ENCODE data around the gene TBC1D4.

DNA sequence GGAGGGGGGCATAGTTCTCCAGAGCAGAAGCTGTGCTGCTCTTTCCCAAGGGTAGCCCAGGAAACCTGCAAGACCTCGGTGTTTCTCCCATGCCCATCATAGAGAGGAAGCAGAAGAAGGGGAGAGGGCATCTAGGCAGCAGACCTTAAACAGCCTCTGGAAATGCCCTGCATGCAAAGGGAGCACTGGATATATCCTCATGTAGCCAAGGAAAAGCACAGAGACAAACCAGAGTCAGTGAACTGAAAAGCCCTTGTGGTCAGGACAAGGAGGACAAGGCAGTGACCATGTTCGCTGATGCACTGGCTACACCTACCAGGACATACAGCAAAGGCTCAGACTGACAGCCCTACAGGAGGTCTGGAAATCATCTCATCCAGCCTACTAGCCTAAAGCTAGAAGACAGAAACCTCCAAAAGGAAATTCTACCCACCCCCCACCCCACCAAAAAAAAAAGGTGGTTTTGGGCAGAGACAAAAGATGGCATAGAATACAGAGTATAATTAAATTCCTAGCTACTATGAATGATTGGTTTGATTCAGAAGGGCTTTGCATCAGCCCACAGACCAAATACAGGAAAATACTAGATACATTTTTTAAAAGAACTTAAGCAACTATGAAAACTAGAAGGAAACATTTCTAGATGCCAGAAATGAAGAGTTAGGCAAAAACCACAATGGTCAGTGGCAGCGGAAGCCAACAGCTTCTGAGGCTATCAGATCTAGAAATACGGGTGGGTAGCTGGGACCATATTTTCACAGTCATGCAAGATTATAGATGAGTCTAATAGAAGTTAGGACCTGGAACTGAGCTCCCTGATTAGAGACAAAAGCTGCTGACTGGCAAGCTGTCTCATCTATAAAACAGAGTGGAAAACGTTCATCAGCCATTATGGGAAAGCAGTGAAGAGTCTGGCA, 4.4 kb upstream of the TBC1D4 start:
- TF ChIP-seq, protein P1, sequence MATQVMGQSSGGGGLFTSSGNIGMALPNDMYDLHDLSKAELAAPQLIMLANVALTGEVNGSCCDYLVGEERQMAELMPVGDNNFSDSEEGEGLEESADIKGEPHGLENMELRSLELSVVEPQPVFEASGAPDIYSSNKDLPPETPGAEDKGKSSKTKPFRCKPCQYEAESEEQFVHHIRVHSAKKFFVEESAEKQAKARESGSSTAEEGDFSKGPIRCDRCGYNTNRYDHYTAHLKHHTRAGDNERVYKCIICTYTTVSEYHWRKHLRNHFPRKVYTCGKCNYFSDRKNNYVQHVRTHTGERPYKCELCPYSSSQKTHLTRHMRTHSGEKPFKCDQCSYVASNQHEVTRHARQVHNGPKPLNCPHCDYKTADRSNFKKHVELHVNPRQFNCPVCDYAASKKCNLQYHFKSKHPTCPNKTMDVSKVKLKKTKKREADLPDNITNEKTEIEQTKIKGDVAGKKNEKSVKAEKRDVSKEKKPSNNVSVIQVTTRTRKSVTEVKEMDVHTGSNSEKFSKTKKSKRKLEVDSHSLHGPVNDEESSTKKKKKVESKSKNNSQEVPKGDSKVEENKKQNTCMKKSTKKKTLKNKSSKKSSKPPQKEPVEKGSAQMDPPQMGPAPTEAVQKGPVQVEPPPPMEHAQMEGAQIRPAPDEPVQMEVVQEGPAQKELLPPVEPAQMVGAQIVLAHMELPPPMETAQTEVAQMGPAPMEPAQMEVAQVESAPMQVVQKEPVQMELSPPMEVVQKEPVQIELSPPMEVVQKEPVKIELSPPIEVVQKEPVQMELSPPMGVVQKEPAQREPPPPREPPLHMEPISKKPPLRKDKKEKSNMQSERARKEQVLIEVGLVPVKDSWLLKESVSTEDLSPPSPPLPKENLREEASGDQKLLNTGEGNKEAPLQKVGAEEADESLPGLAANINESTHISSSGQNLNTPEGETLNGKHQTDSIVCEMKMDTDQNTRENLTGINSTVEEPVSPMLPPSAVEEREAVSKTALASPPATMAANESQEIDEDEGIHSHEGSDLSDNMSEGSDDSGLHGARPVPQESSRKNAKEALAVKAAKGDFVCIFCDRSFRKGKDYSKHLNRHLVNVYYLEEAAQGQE (IDR thresholded peaks at IDR 0.05; ENCODE audit: insufficient read depth in 1 of 2, low read depth in 2 of 2, low read length in 2 of 2) = no peak
- no peak for TF ChIP-seq SIN3A (IDR thresholded peaks at IDR 0.05; ENCODE audit: borderline replicate concordance, insufficient read depth, low read length)
- TF ChIP-seq POLR2AphosphoS5 (IDR thresholded peaks at IDR 0.05; ENCODE audit: low read depth, low read length) = no peak
